PC-3 (cell line): ENCODE data around the gene CPNE7.

ENCODE experiments used
- EZH2 ChIP-seq: fragments of 300-600 bp; sonication (generic); IDR thresholded peaks from one replicate; pipeline ENCODE4 v1.6.1; 2017; ENCODE audit warnings: antibody characterized with exemption, mild to moderate bottlenecking, low read length; ENCODE audit not compliant: unreplicated experiment
- TF ChIP-seq, protein P1 (sequence below): fragments of 300-600 bp; sonication (generic); conservative IDR thresholded peaks from 2 replicates; pipeline ENCODE4 v1.5.1; 2017; ENCODE audit warnings: antibody characterized with exemption, low read depth, mild to moderate bottlenecking, low read length

DNA sequence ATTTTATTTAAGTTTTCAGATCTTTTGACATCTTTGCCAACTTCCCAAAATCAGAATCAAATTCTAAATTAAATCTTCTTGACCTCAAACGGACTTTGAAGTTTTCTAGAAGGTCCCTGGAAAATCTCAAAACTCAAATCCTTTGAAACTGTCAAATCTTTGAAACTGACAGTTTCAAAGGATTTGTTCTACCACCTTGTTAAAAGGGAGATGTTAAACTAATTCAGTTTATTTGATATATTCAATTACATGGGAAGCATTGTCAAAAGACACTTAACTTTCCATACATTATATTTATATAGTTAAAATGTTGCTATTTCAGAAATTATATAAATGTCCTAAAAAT lies 34.5 kb downstream of the CPNE7 start:
- no peak for TF ChIP-seq EZH2
- TF ChIP-seq, protein P1, sequence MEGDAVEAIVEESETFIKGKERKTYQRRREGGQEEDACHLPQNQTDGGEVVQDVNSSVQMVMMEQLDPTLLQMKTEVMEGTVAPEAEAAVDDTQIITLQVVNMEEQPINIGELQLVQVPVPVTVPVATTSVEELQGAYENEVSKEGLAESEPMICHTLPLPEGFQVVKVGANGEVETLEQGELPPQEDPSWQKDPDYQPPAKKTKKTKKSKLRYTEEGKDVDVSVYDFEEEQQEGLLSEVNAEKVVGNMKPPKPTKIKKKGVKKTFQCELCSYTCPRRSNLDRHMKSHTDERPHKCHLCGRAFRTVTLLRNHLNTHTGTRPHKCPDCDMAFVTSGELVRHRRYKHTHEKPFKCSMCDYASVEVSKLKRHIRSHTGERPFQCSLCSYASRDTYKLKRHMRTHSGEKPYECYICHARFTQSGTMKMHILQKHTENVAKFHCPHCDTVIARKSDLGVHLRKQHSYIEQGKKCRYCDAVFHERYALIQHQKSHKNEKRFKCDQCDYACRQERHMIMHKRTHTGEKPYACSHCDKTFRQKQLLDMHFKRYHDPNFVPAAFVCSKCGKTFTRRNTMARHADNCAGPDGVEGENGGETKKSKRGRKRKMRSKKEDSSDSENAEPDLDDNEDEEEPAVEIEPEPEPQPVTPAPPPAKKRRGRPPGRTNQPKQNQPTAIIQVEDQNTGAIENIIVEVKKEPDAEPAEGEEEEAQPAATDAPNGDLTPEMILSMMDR: no peak
